Tibial nerve (tissue), 4 donors: ENCODE data around the gene ZCCHC9. TPM values are rescaled to one million over a fixed set of nuclear protein-coding genes. Genes with fewer than 3 reads are reported as not detected.

ENCODE experiments used
- DNase-seq, 2 donors: peaks; one replicate each; pipeline ENCODE4 v3.0.0-alpha.2; 2019; ENCODE audit warnings: low spot score in 2 of 2
- H3K27ac ChIP-seq, 4 donors: fragments of 200-600 bp; sonication (generic) in 3 of 4; one replicate each; pipeline ENCODE4 v1.5.1; 2017 to 2019; ENCODE audit warnings: mild to moderate bottlenecking in 1 of 4
- H3K27me3 ChIP-seq, 2 donors: fragments of 200-600 bp; sonication (generic) in 1 of 2; one replicate each; pipeline versions ENCODE4 v1.5.1 to v1.6.0; 2017 to 2019
- H3K36me3 ChIP-seq, 3 donors: fragments of 200-600 bp; sonication (generic); one replicate each; pipeline ENCODE4 v1.5.1; 2018 to 2019
- H3K4me1 ChIP-seq, 4 donors: fragments of 200-600 bp; sonication (generic) in 3 of 4; one replicate each; pipeline ENCODE4 v1.5.1; 2017 to 2019
- H3K4me3 ChIP-seq, 4 donors: fragments of 200-600 bp; sonication (generic) in 3 of 4; one replicate each; pipeline ENCODE4 v1.5.1; 2017 to 2019; ENCODE audit warnings: mild to moderate bottlenecking in 1 of 4, moderate library complexity in 1 of 4
- H3K9me3 ChIP-seq, 4 donors: fragments of 200-600 bp; sonication (generic) in 3 of 4; one replicate each; pipeline ENCODE4 v1.5.1; 2017 to 2019
- CTCF ChIP-seq, 5 experiments: fragments of 200-600 bp in 3 of 5; fragments of 450-650 bp in 2 of 5; sonication (generic) in 3 of 5; IDR thresholded peaks; one replicate each; pipeline ENCODE4 v1.5.1; 2016 to 2019; ENCODE audit warnings: antibody characterized with exemption in 5 of 5, mild to moderate bottlenecking in 3 of 5, moderate library complexity in 2 of 5
- EP300 ChIP-seq, 2 donors: sonication (generic); formaldehyde crosslinking; IDR thresholded peaks; one replicate each; pipeline ENCODE4 v1.6.1; 2017; ENCODE audit warnings: antibody characterized with exemption in 2 of 2, mild to moderate bottlenecking in 1 of 2
- POLR2A ChIP-seq, 2 donors: fragments of 450-650 bp; IDR thresholded peaks; one replicate each; pipeline ENCODE4 v1.6.1; 2017; ENCODE audit warnings: antibody characterized with exemption in 2 of 2, mild to moderate bottlenecking in 2 of 2, moderate library complexity in 2 of 2
- WGBS, 2 donors: methylation state at CpG; one replicate each; pipeline ENCODE4 v1.1.5; 2018; 5-methylcytosine and 5-hydroxymethylcytosine counted together
- total RNA-seq, 4 donors: library from RNA; depleted of rRNA; stranded (reverse); fragments of >200 nt; gene quantifications; one replicate each; pipeline ENCODE4 v1.1.0, GENCODE V29; 2016

Gene ZCCHC9
- total RNA-seq, 4 donors from 2014 or later: 18.2 to 18.8 (median 18.4) TPM

- Histone ChIP-seq H3K36me3 (no peaks in the 10 kb centered on the region), H3K27ac (no peak overlapping the region), H3K9me3 (no peaks in the 10 kb centered on the region), H3K27me3 (no peaks in the 10 kb centered on the region), H3K4me1 (no peaks in the 10 kb centered on the region), H3K4me3 (no peak overlapping the region)
- TF ChIP-seq CTCF (IDR thresholded peaks at IDR 0.05): no peak
- no peak for TF ChIP-seq EP300 (IDR thresholded peaks at IDR 0.05)
- TF ChIP-seq POLR2A (IDR thresholded peaks at IDR 0.05): no peak
- DNase-seq: no peak
- WGBS, 2 donors: 63 to 73% methylated on average over 4 of the region's 4 CpGs
Measured at GRCh38 chr5:81349161-81349560, 47.8 kb downstream of the ZCCHC9 start.

- H3K4me1 ChIP-seq: no peaks in the 10 kb centered on the region
- no peak for TF ChIP-seq POLR2A (IDR thresholded peaks at IDR 0.05)
- no peak for TF ChIP-seq CTCF (IDR thresholded peaks at IDR 0.05)
- TF ChIP-seq EP300 (IDR thresholded peaks at IDR 0.05): no peak
- DNase-seq: no peak
- no peak overlapping the region for H3K4me3 ChIP-seq
- no peaks in the 10 kb centered on the region for H3K36me3 ChIP-seq
- H3K9me3 ChIP-seq: no peaks in the 10 kb centered on the region
- no peaks in the 10 kb centered on the region for H3K27me3 ChIP-seq
- no peak overlapping the region for H3K27ac ChIP-seq
Measured at GRCh38 chr5:81350507-81350906, 49.1 kb downstream of the ZCCHC9 start.

GRCh38 chr5:81353189-81353588 is 51.8 kb downstream of the ZCCHC9 start:
- no peak overlapping the region for H3K27ac ChIP-seq
- no peaks in the 10 kb centered on the region for H3K27me3 ChIP-seq
- no peak overlapping the region for H3K4me3 ChIP-seq
- no peaks in the 10 kb centered on the region for H3K36me3 ChIP-seq
- H3K4me1 ChIP-seq: no peaks in the 10 kb centered on the region
- 43 to 45% methylated on average over 5 of the region's 5 CpGs for WGBS, 2 donors
- DNase-seq: no peak
- H3K9me3 ChIP-seq: no peaks in the 10 kb centered on the region
- TF ChIP-seq CTCF (IDR thresholded peaks at IDR 0.05) (no peak), EP300 (IDR thresholded peaks at IDR 0.05) (no peak), POLR2A (IDR thresholded peaks at IDR 0.05) (no peak)

- H3K36me3 ChIP-seq: no peaks in the 10 kb centered on the region
- no peak overlapping the region for H3K4me3 ChIP-seq
- H3K27me3 ChIP-seq: no peaks in the 10 kb centered on the region
- no peaks in the 10 kb centered on the region for H3K9me3 ChIP-seq
- 69 to 85% methylated on average over 2 of the region's 2 CpGs for WGBS, 2 donors
- H3K4me1 ChIP-seq: no peaks in the 10 kb centered on the region
- H3K27ac ChIP-seq: no peak overlapping the region
- TF ChIP-seq POLR2A (IDR thresholded peaks at IDR 0.05) (no peak), CTCF (IDR thresholded peaks at IDR 0.05) (no peak), EP300 (IDR thresholded peaks at IDR 0.05) (no peak)
- DNase-seq: no peak
Measured at GRCh38 chr5:81354093-81354492, 52.7 kb downstream of the ZCCHC9 start.

GRCh38 chr5:81355291-81356251 is 54.2 kb downstream of the ZCCHC9 start:
- Histone ChIP-seq H3K4me3 (no peak overlapping the region), H3K27ac (no peak overlapping the region), H3K9me3 (no peaks in the 10 kb centered on the region), H3K4me1 (no peaks in the 10 kb centered on the region), H3K27me3 (no peaks in the 10 kb centered on the region), H3K36me3 (no peaks in the 10 kb centered on the region)
- TF ChIP-seq POLR2A (IDR thresholded peaks at IDR 0.05) (no peak), CTCF (IDR thresholded peaks at IDR 0.05) (no peak), EP300 (IDR thresholded peaks at IDR 0.05) (no peak)
- 79 to 83% methylated on average over 11 of the region's 11 CpGs for WGBS, 2 donors
- no peak for DNase-seq
